Fibroblast of lung (primary cell): Measurements from ENCODE around the gene ESD.

Experiments used
- CTCF ChIP-seq, 2 donors: IDR thresholded peaks in 1 of 2; conservative IDR thresholded peaks in 1 of 2; 1 replicate in 1 of 2; 2 replicates in 1 of 2; pipeline ENCODE4 v1.5.1; 2011 to 2012; ENCODE audit warnings: low read length in 2 of 2, control low read depth in 1 of 2, inconsistent platforms in 1 of 2, low read depth in 1 of 2, mild to moderate bottlenecking in 1 of 2
- EZH2 ChIP-seq: IDR thresholded peaks from 2 replicates; pipeline ENCODE4 v1.5.1; 2012; ENCODE audit warnings: low read length, control low read depth, mild to moderate bottlenecking; ENCODE audit errors: missing control alignments

GRCh38 chr13:46753137-46753536 lies 43.8 kb downstream of the ESD start:
- TF ChIP-seq CTCF (conservative IDR thresholded peaks at IDR 0.05 in 1 of 2, IDR thresholded peaks at IDR 0.05 in 1 of 2; ENCODE audit: low read depth in 1 of 2, low read length in 2 of 2) (no peak), EZH2 (no peak)
